ENCODE results near the gene CNGA1.

GRCh38 chr4:48033412-48033811 is 16.9 kb upstream of the CNGA1 start:
- TF ChIP-seq, protein P1, sequence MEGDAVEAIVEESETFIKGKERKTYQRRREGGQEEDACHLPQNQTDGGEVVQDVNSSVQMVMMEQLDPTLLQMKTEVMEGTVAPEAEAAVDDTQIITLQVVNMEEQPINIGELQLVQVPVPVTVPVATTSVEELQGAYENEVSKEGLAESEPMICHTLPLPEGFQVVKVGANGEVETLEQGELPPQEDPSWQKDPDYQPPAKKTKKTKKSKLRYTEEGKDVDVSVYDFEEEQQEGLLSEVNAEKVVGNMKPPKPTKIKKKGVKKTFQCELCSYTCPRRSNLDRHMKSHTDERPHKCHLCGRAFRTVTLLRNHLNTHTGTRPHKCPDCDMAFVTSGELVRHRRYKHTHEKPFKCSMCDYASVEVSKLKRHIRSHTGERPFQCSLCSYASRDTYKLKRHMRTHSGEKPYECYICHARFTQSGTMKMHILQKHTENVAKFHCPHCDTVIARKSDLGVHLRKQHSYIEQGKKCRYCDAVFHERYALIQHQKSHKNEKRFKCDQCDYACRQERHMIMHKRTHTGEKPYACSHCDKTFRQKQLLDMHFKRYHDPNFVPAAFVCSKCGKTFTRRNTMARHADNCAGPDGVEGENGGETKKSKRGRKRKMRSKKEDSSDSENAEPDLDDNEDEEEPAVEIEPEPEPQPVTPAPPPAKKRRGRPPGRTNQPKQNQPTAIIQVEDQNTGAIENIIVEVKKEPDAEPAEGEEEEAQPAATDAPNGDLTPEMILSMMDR (IDR thresholded peaks at IDR 0.05 in 8 of 11, conservative IDR thresholded peaks at IDR 0.05 in 3 of 11) = no peak
- no peak for TF ChIP-seq POLR2A (IDR thresholded peaks at IDR 0.05)
- TF ChIP-seq POLR2AphosphoS5 (IDR thresholded peaks at IDR 0.05) = no peak

Data from spleen (tissue), 7 donors.